Effector CD8-positive, alpha-beta T cell (primary cell): ENCODE results near the gene NRXN3.
"Not testable (repeated sequence)": the region's sequence is repeated elsewhere in the genome, so short reads cannot be mapped to it uniquely, and the experiment has no call there.

Experiments
- DNase-seq: peaks from one replicate; lab custom pipeline; 2025; lab: John Stamatoyannopoulos, UW

Gene NRXN3

GRCh38 chr14:79011920-79012204 lies 841.7 kb downstream of the NRXN3 start:
- DNase-seq: no peak

- DNase-seq: no peak
Measured at GRCh38 chr14:79016828-79017505, 846.8 kb downstream of the NRXN3 start.

GRCh38 chr14:79017561-79017960 lies 847.4 kb downstream of the NRXN3 start:
- no peak for DNase-seq

- no peak for DNase-seq
Measured at GRCh38 chr14:79018836-79019235, 848.7 kb downstream of the NRXN3 start.

- DNase-seq: not testable (repeated sequence)
Measured at GRCh38 chr14:79019898-79020297, 849.7 kb downstream of the NRXN3 start.

GRCh38 chr14:79021766-79022165 lies 851.6 kb downstream of the NRXN3 start:
- DNase-seq: no peak

GRCh38 chr14:79027138-79027537 lies 857.0 kb downstream of the NRXN3 start:
- no peak for DNase-seq

- no peak for DNase-seq
Measured at GRCh38 chr14:79028281-79028680, 858.1 kb downstream of the NRXN3 start.

GRCh38 chr14:79036441-79036840 lies 866.3 kb downstream of the NRXN3 start:
- DNase-seq: no peak

GRCh38 chr14:79037106-79037505 lies 866.9 kb downstream of the NRXN3 start:
- no peak for DNase-seq

GRCh38 chr14:79037593-79037992 lies 867.4 kb downstream of the NRXN3 start:
- DNase-seq: no peak

- no peak for DNase-seq
Measured at GRCh38 chr14:79040790-79041189, 870.6 kb downstream of the NRXN3 start.

- no peak for DNase-seq
Measured at GRCh38 chr14:79043194-79043889, 873.2 kb downstream of the NRXN3 start.

GRCh38 chr14:79044894-79045624 lies 874.9 kb downstream of the NRXN3 start:
- no peak for DNase-seq

- no peak for DNase-seq
Measured at GRCh38 chr14:79050787-79051727, 880.9 kb downstream of the NRXN3 start.

GRCh38 chr14:79051742-79052141 lies 881.6 kb downstream of the NRXN3 start:
- DNase-seq: no peak

GRCh38 chr14:79056879-79057278 lies 886.7 kb downstream of the NRXN3 start:
- no peak for DNase-seq

- no peak for DNase-seq
Measured at GRCh38 chr14:79057333-79057732, 887.2 kb downstream of the NRXN3 start.

GRCh38 chr14:79062226-79062625 lies 892.1 kb downstream of the NRXN3 start:
- no peak for DNase-seq

GRCh38 chr14:79064214-79064613 lies 894.0 kb downstream of the NRXN3 start:
- no peak for DNase-seq

- no peak for DNase-seq
Measured at GRCh38 chr14:79074510-79074909, 904.3 kb downstream of the NRXN3 start.

- DNase-seq: no peak
Measured at GRCh38 chr14:79076428-79076827, 906.3 kb downstream of the NRXN3 start.
